HG03378 (cell line): ENCODE measurements around the gene CD4.

Experiments used
- ATAC-seq: cut with Tn5 transposase; IDR thresholded peaks from one replicate; pipeline ENCODE4 v1.9.1; 2021; ENCODE audit warnings: mild to moderate bottlenecking, moderate library complexity; ENCODE audit not compliant: unreplicated experiment

The CD4 gene

DNA sequence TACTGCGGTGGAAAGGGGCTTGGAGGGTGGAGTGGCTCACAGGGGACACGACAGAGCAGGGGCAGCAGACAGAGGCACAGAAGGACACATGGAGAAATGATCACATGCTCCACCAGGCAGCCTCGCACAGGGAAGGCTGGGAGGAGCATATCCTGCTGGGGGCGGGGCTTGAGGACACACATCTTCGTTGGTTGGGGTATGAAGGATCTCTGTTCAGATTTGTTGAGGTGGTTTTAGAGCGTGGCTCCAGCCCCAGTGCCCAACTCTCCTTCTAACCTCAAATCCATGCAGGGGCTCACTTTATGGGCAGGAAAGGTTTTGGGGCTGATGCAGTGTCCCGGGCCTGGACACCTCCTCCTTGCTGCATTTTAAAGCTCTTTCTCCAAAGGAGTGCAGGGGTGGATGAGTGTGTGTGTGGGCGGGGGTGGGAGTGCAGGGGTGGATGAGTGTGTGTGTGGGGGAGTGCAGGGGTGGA is 38.1 kb downstream of the CD4 start:
- ATAC-seq, result no peak

GRCh38 chr12:6827982-6828780 is 38.9 kb downstream of the CD4 start, which contains the start of gene P3H3:
Gene P3H3 (plus strand): TSS chr12:6828407. CDS start chr12:6828441, 34 bp downstream.
- no peak for ATAC-seq

DNA sequence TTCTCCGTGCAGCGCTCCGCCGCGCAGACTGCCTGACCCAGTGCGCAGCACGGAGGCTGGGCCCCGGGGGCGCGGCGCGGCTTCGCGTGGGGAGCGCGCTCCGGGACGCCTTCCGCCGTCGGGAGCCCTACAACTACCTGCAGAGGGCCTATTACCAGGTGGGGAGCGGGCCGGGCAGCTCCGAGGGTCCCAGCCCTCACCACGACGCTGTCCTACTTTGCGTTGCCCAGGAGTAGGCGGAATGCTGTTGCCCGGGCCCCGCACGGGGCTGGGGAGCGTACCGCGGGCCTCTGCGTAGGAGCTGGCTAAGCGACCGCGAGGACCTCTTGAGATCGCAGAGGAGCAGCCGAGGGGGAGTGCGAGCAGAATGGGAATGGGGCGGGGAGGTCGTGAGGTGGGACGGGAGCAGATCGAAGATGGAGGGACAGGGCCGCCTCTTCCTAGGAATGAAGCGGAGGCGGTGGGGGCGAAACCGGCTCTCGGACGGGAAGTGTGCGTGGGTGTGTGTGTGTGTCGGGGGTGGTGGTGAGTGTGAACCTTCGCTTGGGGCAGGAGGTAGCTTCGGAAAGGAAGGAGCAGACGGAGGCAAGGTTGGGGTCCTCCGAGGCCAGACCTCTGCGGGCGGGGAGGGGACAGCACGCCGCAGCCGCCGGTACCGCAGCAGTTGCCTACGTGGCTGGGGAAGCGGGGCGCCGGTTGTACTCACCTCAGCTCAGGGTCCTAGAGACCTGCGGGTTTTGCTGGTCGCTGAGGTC is 39.6 kb downstream of the CD4 start:
- ATAC-seq, result no peak

- no peak for ATAC-seq
Measured at GRCh38 chr12:6829536-6830220, 40.4 kb downstream of the CD4 start.

DNA sequence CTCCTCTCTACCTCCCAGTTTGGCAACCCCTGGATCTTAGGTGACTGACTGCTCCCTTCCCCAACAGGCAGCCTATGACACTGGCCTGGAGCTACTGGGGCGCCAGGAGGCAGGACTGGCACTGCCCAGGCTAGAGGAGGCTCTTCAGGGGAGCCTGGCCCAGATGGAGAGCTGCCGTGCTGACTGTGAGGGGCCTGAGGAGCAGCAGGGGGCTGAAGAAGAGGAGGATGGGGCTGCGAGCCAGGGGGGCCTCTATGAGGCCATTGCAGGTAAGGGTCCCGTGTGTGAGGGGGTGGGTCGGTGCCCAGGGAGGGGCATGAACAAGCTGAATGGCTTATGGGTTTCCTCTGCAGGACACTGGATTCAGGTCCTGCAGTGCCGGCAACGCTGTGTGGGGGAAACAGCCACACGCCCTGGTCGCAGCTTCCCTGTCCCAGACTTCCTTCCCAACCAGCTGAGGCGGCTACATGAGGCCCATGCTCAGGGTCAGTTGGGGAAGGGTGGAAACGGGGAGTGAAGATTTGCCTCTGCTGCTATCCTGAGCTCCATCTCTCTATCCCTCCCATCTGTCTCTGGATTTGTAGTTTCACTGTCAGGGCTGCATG is 41.1 kb downstream of the CD4 start:
- ATAC-seq, result no peak

- no peak for ATAC-seq
Measured at GRCh38 chr12:6830999-6831398, 41.7 kb downstream of the CD4 start.

DNA sequence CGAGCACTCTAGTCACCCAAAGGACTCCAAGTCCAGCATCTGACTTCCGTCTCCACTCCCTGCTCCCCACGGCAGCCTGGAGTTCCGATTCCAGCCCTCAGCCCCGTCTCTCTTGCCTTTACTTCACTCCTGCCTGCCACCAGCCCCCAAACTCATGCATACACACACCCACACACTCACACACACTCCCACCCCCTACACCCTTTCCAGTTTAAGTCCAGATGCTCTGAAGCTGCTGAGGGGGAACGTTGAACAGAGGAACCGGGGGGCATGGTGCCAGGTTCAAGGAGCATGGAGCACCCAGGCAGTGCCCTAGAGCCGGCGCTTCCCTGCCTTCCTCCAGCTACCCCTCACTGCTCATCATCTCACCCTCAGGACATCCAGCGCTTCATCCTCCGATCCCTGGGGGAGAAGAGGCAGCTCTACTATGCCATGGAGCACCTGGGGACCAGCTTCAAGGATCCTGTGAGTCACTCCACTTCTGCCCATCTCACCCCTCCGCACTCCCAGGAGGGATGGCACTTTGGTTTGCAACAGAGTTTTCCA is 42.2 kb downstream of the CD4 start:
- no peak for ATAC-seq

GRCh38 chr12:6832125-6832524 is 42.8 kb downstream of the CD4 start:
- ATAC-seq, result no peak

DNA sequence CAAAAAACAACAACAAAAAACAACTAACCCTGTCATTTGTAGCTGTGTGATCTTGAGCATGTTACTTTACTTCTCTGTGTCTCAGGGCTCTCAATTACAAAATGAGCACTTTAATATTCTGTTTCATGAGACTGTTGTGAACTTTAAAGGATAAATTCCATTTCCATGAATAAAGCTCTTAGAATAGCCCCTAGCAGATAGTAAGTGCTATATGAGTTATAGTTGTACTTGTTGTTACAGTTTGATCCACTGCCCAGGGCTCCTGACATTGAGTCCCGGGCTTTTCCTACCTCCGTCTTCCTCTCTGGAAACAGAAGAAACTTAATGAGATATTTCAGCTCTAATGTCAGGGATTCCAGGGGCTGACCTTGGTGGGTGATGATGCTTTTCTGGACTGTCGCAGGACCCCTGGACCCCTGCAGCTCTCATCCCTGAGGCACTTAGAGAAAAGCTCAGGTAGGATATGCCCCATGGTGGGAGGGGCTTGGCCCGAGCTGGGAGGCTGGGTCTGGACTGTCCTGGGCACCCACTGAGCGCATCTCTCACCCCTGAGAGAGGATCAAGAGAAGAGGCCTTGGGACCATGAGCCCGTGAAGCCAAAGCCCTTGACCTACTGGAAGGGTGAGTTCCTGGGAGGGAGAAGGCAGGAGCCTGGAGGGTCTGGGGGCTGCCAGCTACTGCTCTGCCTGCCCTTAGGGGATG is 44.0 kb downstream of the CD4 start:
- ATAC-seq, result no peak

- no peak for ATAC-seq
Measured at GRCh38 chr12:6834254-6834653, 44.9 kb downstream of the CD4 start.

GRCh38 chr12:6834873-6835272 is 45.5 kb downstream of the CD4 start:
- ATAC-seq, result no peak

DNA sequence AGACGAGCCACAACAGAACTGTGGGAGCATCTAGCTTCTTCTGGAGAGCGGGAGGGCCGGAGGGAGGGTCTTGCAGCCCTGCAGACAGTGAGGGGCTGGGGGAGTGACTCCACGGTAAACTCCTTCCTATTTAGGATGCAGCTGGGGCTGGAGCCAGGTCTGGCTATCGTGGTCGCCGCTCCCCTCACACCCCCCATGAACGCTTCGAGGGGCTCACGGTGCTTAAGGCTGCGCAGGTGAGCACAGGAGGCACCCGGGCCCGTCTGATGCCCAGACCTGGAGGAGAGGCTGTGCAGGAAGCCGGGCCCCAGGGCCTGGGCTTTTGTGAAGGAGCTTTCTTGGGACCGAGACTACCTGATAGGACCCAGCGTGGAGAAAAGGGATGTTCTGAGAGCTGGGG is 47.5 kb downstream of the CD4 start:
- no peak for ATAC-seq

- no peak for ATAC-seq
Measured at GRCh38 chr12:6837370-6838060, 48.2 kb downstream of the CD4 start.

- no peak for ATAC-seq
Measured at GRCh38 chr12:6838854-6839253, 49.5 kb downstream of the CD4 start.

DNA sequence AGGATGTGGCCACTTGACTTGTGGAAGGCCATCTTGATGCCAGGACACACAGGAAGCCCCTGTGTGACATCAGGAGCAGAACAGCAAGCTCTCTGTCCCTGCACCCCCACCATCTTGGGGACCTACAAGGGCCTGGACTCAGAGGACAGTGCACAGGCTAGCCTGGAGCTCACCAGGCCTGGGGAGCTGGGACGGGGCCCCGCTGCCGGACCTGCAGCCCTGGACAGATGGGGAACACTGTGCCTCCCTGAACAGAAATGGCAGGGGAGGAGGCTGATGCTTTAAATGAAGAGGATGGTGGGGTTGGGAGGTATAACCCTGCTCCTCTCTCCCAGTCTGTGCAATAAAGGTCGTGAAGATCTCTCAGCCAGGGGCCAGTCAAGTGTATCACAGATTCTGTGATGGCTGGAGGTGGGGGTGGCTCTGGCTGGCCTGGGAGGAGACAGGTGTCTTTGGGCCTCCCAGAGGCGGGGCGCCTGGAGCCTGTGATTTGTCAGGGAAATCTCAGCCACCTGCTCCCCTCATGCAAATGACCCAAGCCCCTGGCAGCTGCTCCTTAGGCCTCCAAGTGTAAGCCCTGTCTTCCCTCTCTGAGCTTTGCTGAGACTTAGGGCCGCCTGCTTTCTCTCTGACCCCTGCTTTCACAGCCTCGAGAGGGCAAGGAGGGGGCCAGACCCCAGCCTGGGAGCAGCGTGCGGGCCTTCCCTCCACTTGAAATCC is 50.3 kb downstream of the CD4 start:
- no peak for ATAC-seq

GRCh38 chr12:6840330-6840729 is 51.0 kb downstream of the CD4 start:
- ATAC-seq, result no peak

DNA sequence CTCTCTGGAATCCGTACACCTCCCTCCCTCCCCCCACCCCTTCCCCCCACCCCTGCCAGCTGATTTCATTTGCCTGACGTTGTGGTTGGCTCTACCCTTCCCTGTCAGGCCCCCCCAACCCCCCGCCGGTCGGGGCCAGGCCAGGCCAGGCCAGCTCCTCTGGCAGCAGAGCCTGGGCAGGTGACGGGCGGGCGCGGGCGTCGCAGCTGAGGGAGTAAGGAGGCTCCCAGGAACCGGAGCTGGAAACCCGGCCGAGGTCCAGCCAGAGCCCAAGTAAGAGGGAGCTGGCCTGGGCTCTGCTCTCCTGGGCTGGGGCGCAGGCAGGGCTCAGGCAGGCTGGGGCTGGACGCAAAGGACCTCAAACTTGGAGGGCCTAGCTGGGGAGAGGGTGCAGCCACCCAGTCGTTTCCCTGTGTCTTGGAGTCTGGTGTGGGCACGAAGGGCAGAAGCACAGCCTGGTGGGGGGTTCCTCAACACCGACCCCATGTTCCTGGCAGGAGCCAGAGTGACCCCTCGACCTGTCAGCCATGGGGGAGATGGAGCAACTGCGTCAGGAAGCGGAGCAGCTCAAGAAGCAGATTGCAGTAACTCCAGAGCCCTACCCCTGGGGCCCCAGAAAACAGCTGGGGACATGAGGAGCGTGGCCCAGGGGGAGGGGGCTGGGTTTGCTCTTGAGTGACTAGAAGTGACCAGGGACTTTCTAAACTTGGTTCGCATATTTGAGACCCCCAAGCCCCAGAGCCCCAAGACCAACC is 51.6 kb downstream of the CD4 start, which contains the start of gene GNB3:
GNB3 (plus strand) TSS at position 165 of the 755 bp plus-strand sequence; CDS start at position 528, 363 bp downstream.
- ATAC-seq, result no peak

DNA sequence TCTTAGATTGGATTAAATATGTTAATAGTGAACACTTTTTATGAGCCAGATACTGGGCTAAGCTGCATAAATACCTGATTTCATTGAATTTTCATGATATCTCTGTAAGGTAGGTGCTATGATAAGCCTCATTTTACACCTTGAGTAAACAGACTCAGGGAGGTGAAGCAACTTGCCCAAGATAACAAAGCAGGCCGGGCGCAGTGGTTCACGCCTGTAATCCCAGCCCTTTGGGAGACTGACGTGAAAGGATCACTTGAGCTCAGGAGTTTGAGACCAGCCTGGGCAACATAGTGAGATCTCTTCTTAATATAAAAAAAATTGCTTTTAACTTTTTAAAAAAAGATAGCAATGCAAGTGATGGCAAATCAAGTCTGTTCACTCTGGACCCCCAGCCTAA is 52.7 kb downstream of the CD4 start:
- ATAC-seq, result no peak
